IMR-90 (cell line): ENCODE data around the gene MPZ. TPM values are rescaled to one million over a fixed set of nuclear protein-coding genes. Genes with fewer than 3 reads are reported as not detected.

Experiments
- ATAC-seq: fragments of 200-7000 bp; cut with Tn5 transposase; 2 replicates; pipeline ENCODE4 v1.9.1; 2020; ENCODE audit warnings: low read depth, mild to moderate bottlenecking, moderate library complexity
- BruUV-seq: library from RNA; stranded (reverse); fragments of 400-500 nt; replicated peaks from 2 replicates; lab custom pipeline; 2021; lab: Mats Ljungman, UMichigan
- CTCF ChIA-PET: fragments of 300-600 bp; formaldehyde crosslinking; extraction: SDS; loops from one replicate; lab custom pipeline; 2021; ENCODE audit warnings: antibody characterized with exemption; lab: Yijun Ruan, JAX
- POLR2A ChIA-PET: fragments of 300-600 bp; sonication (Branson Sonifier 250); formaldehyde crosslinking; loops from one replicate; lab custom pipeline; 2022; ENCODE audit warnings: antibody characterized with exemption; ENCODE audit not compliant: unreplicated experiment; lab: Charles Lee
- DNase-seq: peaks from one replicate; pipeline ENCODE4 v3.0.0; 2013
- H2AFZ ChIP-seq: replicated peaks from 2 replicates; pipeline ENCODE3; 2013; ENCODE audit warnings: low read length, mild to moderate bottlenecking; ENCODE audit not compliant: poor library complexity
- H2AK5ac ChIP-seq: 2 replicates; pipeline ENCODE4 v1.6.1; 2013; ENCODE audit warnings: low read depth, low read length, inconsistent platforms
- H2AK9ac ChIP-seq: replicated peaks from 2 replicates; pipeline ENCODE3; 2013; ENCODE audit warnings: mild to moderate bottlenecking, low read depth, low read length, moderate library complexity; ENCODE audit not compliant: poor library complexity
- H2BK120ac ChIP-seq: 2 replicates; pipeline ENCODE4 v1.6.1; 2013; ENCODE audit warnings: low read depth, low read length, inconsistent platforms
- H2BK15ac ChIP-seq: 3 replicates; pipeline ENCODE4 v1.6.1; 2013; ENCODE audit warnings: low read depth, low read length, inconsistent platforms
- H2BK20ac ChIP-seq: 2 replicates; pipeline ENCODE4 v1.6.1; 2013; ENCODE audit warnings: low read depth, mild to moderate bottlenecking, inconsistent platforms, low read length, moderate library complexity
- H2BK5ac ChIP-seq: 2 replicates; pipeline ENCODE4 v1.6.1; 2013; ENCODE audit warnings: mild to moderate bottlenecking, low read depth, low read length, inconsistent platforms; ENCODE audit not compliant: poor library complexity, severe bottlenecking
- H3K14ac ChIP-seq: replicated peaks from 2 replicates; pipeline ENCODE4 v1.6.1; 2013; ENCODE audit warnings: low read depth, low read length, inconsistent platforms
- H3K18ac ChIP-seq: 2 replicates; pipeline ENCODE4 v1.6.1; 2013; ENCODE audit warnings: low read depth, low read length, control low read depth
- H3K23ac ChIP-seq: 2 replicates; pipeline ENCODE4 v1.6.1; 2013; ENCODE audit warnings: low read depth, low read length, inconsistent platforms
- H3K27ac ChIP-seq: 2 replicates; pipeline ENCODE4 v1.5.1; 2013; ENCODE audit warnings: mild to moderate bottlenecking, control low read depth, low read length; ENCODE audit not compliant: insufficient read depth
- H3K27me3 ChIP-seq: 2 replicates; pipeline ENCODE4 v1.6.1; 2013; ENCODE audit warnings: low read length; ENCODE audit not compliant: control insufficient read depth, insufficient read depth
- H3K36me3 ChIP-seq: 2 replicates; pipeline ENCODE4 v1.6.1; 2013; ENCODE audit warnings: low read length, mixed read lengths; ENCODE audit not compliant: control insufficient read depth, insufficient read depth
- H3K4ac ChIP-seq: 2 replicates; pipeline ENCODE4 v1.6.1; 2013; ENCODE audit warnings: low read depth, low read length, inconsistent platforms
- H3K4me1 ChIP-seq: 2 replicates; pipeline ENCODE4 v1.6.1; 2013; ENCODE audit warnings: low read length, mixed read lengths; ENCODE audit not compliant: control insufficient read depth, insufficient read depth
- H3K4me2 ChIP-seq: 2 replicates; pipeline ENCODE4 v1.6.1; 2013; ENCODE audit warnings: low read depth, mild to moderate bottlenecking, control low read depth, low read length, moderate library complexity
- H3K4me3 ChIP-seq: 2 replicates; pipeline ENCODE4 v1.5.1; 2013; ENCODE audit warnings: low read depth, mild to moderate bottlenecking, control low read depth, low read length, moderate library complexity; ENCODE audit not compliant: insufficient read depth
- H3K56ac ChIP-seq: 2 replicates; pipeline ENCODE4 v1.6.1; 2013; ENCODE audit warnings: low read length, inconsistent platforms; ENCODE audit not compliant: insufficient read depth; ENCODE audit errors: extremely low read depth
- H3K79me1 ChIP-seq, 2 experiments: 2 replicates each; pipeline ENCODE4 v1.6.1; 2013; ENCODE audit warnings: low read length in 2 of 2, inconsistent platforms in 1 of 2, low read depth in 1 of 2
- H3K9ac ChIP-seq: 2 replicates; pipeline ENCODE4 v1.6.1; 2013; ENCODE audit warnings: low read depth, low read length, control low read depth
- H3K9me1 ChIP-seq: 2 replicates; pipeline ENCODE4 v1.6.1; 2013; ENCODE audit warnings: low read length, inconsistent platforms; ENCODE audit not compliant: insufficient read depth
- H3K9me3 ChIP-seq: 2 replicates; pipeline ENCODE4 v1.6.1; 2013; ENCODE audit warnings: low read length; ENCODE audit not compliant: control insufficient read depth, insufficient read depth
- H4K20me1 ChIP-seq: 2 replicates; pipeline ENCODE4 v1.6.1; 2013; ENCODE audit warnings: low read length, inconsistent platforms; ENCODE audit not compliant: insufficient read depth
- H4K5ac ChIP-seq: 2 replicates; pipeline ENCODE4 v1.6.1; 2013; ENCODE audit warnings: mild to moderate bottlenecking, low read depth, low read length, control low read depth
- H4K8ac ChIP-seq, 2 experiments: 2 replicates each; pipeline ENCODE4 v1.6.1; 2013; ENCODE audit warnings: low read depth in 2 of 2, low read length in 2 of 2, control low read depth in 1 of 2, inconsistent platforms in 1 of 2
- H4K91ac ChIP-seq: 2 replicates; pipeline ENCODE4 v1.6.1; 2013; ENCODE audit warnings: low read depth, low read length, inconsistent platforms; ENCODE audit not compliant: insufficient read depth
- BHLHE40 ChIP-seq: fragments of 150-350 bp; IDR thresholded peaks from 2 replicates; pipeline ENCODE4 v1.6.1; 2016; ENCODE audit warnings: mild to moderate bottlenecking, low read depth, low read length
- CEBPB ChIP-seq: IDR thresholded peaks from 2 replicates; pipeline ENCODE4 v1.6.1; 2012; ENCODE audit warnings: low read depth, low read length, improper control_type of control experiment
- CHD1 ChIP-seq: IDR thresholded peaks from 2 replicates; pipeline ENCODE4 v1.6.1; 2012; ENCODE audit warnings: low read depth, low read length, improper control_type of control experiment
- FOS ChIP-seq: fragments of 150-350 bp; IDR thresholded peaks from 2 replicates; pipeline ENCODE4 v1.6.1; 2016; ENCODE audit warnings: low read depth, low read length
- MAFK ChIP-seq: IDR thresholded peaks from 2 replicates; pipeline ENCODE4 v1.6.1; 2012; ENCODE audit warnings: low read depth, low read length, improper control_type of control experiment
- MAZ ChIP-seq: IDR thresholded peaks from 2 replicates; pipeline ENCODE4 v1.6.1; 2012; ENCODE audit warnings: low read depth, mild to moderate bottlenecking, low read length, improper control_type of control experiment, moderate library complexity, borderline replicate concordance
- MXI1 ChIP-seq: IDR thresholded peaks from 2 replicates; pipeline ENCODE4 v1.6.1; 2012; ENCODE audit warnings: low read depth, mild to moderate bottlenecking, low read length, moderate library complexity, borderline replicate concordance
- NFE2L2 ChIP-seq: fragments of 150-350 bp; IDR thresholded peaks from 2 replicates; pipeline ENCODE4 v1.6.1; 2016; ENCODE audit warnings: low read depth, mild to moderate bottlenecking, low read length
- POLR2A ChIP-seq: IDR thresholded peaks from 2 replicates; pipeline ENCODE4 v1.6.1; 2012; ENCODE audit warnings: mild to moderate bottlenecking, low read depth, low read length
- RAD21 ChIP-seq: IDR thresholded peaks from 2 replicates; pipeline ENCODE4 v1.6.1; 2012; ENCODE audit warnings: low read length, improper control_type of control experiment
- RCOR1 ChIP-seq: IDR thresholded peaks from 2 replicates; pipeline ENCODE4 v1.6.1; 2012; ENCODE audit warnings: mild to moderate bottlenecking, low read length, improper control_type of control experiment; ENCODE audit not compliant: insufficient replicate concordance
- RFX5 ChIP-seq: IDR thresholded peaks from 2 replicates; pipeline ENCODE4 v1.8.0; 2012; ENCODE audit warnings: low read depth, mild to moderate bottlenecking, low read length, moderate library complexity
- SMC3 ChIP-seq: fragments of 150-350 bp; IDR thresholded peaks from 2 replicates; pipeline ENCODE4 v1.6.1; 2016; ENCODE audit warnings: low read depth, mild to moderate bottlenecking, antibody characterized with exemption, low read length, moderate library complexity
- WGBS, 2 experiments: methylation state at CpG; one replicate each; pipeline versions ENCODE4 v1.1.5 to v1.1.7; 2013; ENCODE audit warnings: missing lambda C conversion rate in 2 of 2; ENCODE audit not compliant: insufficient read length in 1 of 2; ENCODE audit errors: extremely low coverage in 2 of 2; 5-methylcytosine and 5-hydroxymethylcytosine counted together
- dilution Hi-C: fragments of 300-500 bp; cut with HindIII; formaldehyde crosslinking; loops from one replicate; pipeline ENCODE4 v1.14.3; 2018; ENCODE audit warnings: low sequenced_read_pairs; ENCODE audit not compliant: unreplicated experiment
- in situ Hi-C: fragments of 300-500 bp; cut with MboI; formaldehyde crosslinking; loops from 3 replicates; pipeline ENCODE4 v1.14.3; 2019; ENCODE audit warnings: low sequenced_read_pairs, inconsistent platforms, mixed read lengths
- intact Hi-C: fragments of 100-400 bp; cut with micrococcal nuclease; formaldehyde crosslinking; loops from 2 replicates; pipeline ENCODE4 v1.10.0; 2022
- polyA plus RNA-seq, 3 experiments: library from polyadenylated mRNA; depleted of rRNA; stranded (reverse); fragments of >200 nt; gene quantifications; 2 replicates each; pipeline ENCODE4 v1.2.3, GENCODE V29; 2012; ENCODE audit warnings: low replicate concordance in 1 of 3
- total RNA-seq: library from RNA; depleted of rRNA; stranded (reverse); fragments of >200 nt; gene quantifications from 2 replicates; pipeline ENCODE4 v1.2.3, GENCODE V29; 2012
- TF ChIP-seq, protein P1 (sequence below): conservative IDR thresholded peaks from 2 replicates; pipeline ENCODE4 v1.5.1; 2012; ENCODE audit warnings: mild to moderate bottlenecking, low read depth, low read length, improper control_type of control experiment
- TF ChIP-seq, protein P2 (sequence below): fragments of 150-350 bp; IDR thresholded peaks from 2 replicates; pipeline ENCODE4 v1.6.1; 2016; ENCODE audit warnings: low read depth, mild to moderate bottlenecking, low read length, moderate library complexity, borderline replicate concordance
- TF ChIP-seq, protein P3 (sequence below): fragments of 150-350 bp; IDR thresholded peaks from 2 replicates; pipeline ENCODE4 v1.6.1; 2017; ENCODE audit warnings: mild to moderate bottlenecking, antibody characterized with exemption, low read length, low read depth

Gene MPZ
- total and polyA plus RNA-seq, 2 of the 4 experiments (the other 2 are of a cell fraction), result 0.18 to 0.96 TPM

DNA sequence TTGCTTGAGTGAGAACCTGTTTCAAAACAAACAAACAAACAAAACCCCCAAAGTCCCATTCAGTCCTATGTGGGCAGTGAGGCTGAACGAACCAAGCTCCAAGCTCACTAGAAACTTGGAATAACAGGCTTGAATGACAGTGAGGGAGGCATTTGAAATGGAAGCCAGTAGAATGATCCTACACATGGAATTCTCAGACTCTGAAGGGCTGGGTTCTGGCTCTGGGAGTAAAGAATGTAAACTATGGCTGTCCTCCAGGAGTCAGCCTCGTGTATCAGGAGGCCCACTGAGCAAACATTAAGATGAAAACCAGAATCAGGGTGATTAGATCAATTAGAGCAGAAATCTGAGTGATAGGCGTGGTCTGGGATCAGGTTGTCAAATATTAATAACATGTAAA, 36.4 kb downstream of the MPZ start:
- Histone ChIP-seq H3K18ac (no peak overlapping the region), H3K9me3 (no peaks in the 10 kb centered on the region), H3K4me1 (0 out of 2 replicates have a peak, but pooled peaks cover 1% of the 10 kb centered on the region), H3K23ac (no peak overlapping the region), H3K4ac (no peak overlapping the region), H3K9ac (no peak overlapping the region), H4K20me1 (no peaks in the 10 kb centered on the region), H3K56ac (no peak overlapping the region), H3K4me2 (no peak overlapping the region; the same call in 1 of the 2 replicates), H3K9me1 (no peaks in the 10 kb centered on the region), H2BK15ac (no peak overlapping the region), H2BK120ac (no peak overlapping the region), H3K14ac (no peak overlapping the region), H2AK9ac (no peak overlapping the region), H3K36me3 (no peaks in the 10 kb centered on the region), H2AFZ (no peak overlapping the region), H3K79me1 (no peaks in the 10 kb centered on the region), H2BK5ac (no peak overlapping the region), H4K8ac (no peak overlapping the region), H3K27ac (no peak overlapping the region), H2BK20ac (no peak overlapping the region), H3K27me3 (peaks cover 16% of the 10 kb centered on the region), H4K91ac (no peak overlapping the region), H4K5ac (no peak overlapping the region), H3K4me3 (no peak overlapping the region), H2AK5ac (no peak overlapping the region)
- ATAC-seq (peak; percentile 79), DNase-seq (peak; percentile 21)
- no CpG with 5 or more reads among the region's 3 CpGs for WGBS, 2 experiments
- intact Hi-C loops, result loop anchor here (5.0 kb wide), 1 partner anchor 36 kb away; the partner anchor contains the start of gene NR1I3
- POLR2A ChIA-PET, result no interaction called here
- BruUV-seq, result no TSS peak
- CTCF ChIA-PET, result interaction anchor here (1.0 kb wide), 1 partner anchor 18 kb away, joined by 3 read pairs; no protein-coding TSS in a partner anchor
- dilution Hi-C loops, result no loop called here
- in situ Hi-C loops, result no loop called here
- TF ChIP-seq NFE2L2 (no peak), CHD1 (no peak), MXI1 (no peak), POLR2A (no peak), RFX5 (no peak), RAD21 (no peak), MAZ (no peak), MAFK (no peak), CEBPB (no peak), BHLHE40 (no peak), RCOR1 (no peak), SMC3 (no peak), FOS (no peak)
- TF ChIP-seq, protein P1, sequence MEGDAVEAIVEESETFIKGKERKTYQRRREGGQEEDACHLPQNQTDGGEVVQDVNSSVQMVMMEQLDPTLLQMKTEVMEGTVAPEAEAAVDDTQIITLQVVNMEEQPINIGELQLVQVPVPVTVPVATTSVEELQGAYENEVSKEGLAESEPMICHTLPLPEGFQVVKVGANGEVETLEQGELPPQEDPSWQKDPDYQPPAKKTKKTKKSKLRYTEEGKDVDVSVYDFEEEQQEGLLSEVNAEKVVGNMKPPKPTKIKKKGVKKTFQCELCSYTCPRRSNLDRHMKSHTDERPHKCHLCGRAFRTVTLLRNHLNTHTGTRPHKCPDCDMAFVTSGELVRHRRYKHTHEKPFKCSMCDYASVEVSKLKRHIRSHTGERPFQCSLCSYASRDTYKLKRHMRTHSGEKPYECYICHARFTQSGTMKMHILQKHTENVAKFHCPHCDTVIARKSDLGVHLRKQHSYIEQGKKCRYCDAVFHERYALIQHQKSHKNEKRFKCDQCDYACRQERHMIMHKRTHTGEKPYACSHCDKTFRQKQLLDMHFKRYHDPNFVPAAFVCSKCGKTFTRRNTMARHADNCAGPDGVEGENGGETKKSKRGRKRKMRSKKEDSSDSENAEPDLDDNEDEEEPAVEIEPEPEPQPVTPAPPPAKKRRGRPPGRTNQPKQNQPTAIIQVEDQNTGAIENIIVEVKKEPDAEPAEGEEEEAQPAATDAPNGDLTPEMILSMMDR, result no peak
- TF ChIP-seq, protein P2, sequence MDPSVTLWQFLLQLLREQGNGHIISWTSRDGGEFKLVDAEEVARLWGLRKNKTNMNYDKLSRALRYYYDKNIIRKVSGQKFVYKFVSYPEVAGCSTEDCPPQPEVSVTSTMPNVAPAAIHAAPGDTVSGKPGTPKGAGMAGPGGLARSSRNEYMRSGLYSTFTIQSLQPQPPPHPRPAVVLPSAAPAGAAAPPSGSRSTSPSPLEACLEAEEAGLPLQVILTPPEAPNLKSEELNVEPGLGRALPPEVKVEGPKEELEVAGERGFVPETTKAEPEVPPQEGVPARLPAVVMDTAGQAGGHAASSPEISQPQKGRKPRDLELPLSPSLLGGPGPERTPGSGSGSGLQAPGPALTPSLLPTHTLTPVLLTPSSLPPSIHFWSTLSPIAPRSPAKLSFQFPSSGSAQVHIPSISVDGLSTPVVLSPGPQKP, result no peak
- TF ChIP-seq, protein P3, sequence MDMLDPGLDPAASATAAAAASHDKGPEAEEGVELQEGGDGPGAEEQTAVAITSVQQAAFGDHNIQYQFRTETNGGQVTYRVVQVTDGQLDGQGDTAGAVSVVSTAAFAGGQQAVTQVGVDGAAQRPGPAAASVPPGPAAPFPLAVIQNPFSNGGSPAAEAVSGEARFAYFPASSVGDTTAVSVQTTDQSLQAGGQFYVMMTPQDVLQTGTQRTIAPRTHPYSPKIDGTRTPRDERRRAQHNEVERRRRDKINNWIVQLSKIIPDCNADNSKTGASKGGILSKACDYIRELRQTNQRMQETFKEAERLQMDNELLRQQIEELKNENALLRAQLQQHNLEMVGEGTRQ, result no peak
